Measurements from ENCODE around the gene VAV2. TPM values are rescaled to one million over a fixed set of nuclear protein-coding genes. Genes with fewer than 3 reads are reported as not detected.
"Not testable (repeated sequence)": the region's sequence is repeated elsewhere in the genome, so short reads cannot be mapped to it uniquely, and the experiment has no call there.

The VAV2 gene
- total RNA-seq, 2 experiments from 2014 or later = 11.0 to 27.8 TPM

- ChIA-PET CTCF (ENCODE audit: unreplicated experiment) (no interaction called here), POLR2A (no interaction called here)
- no TSS peak for BruUV-seq (replicated peaks)
- Histone ChIP-seq H3K79me2 (ENCODE audit: insufficient read depth, low read depth, low read length) (no peaks in the 10 kb centered on the region), H4K20me1 (ENCODE audit: insufficient read depth, low read length) (no peaks in the 10 kb centered on the region), H3K4me3 (ENCODE audit: low read depth, low read length, poor library complexity, severe bottlenecking) (no peak overlapping the region), H3K4me2 (ENCODE audit: low read length) (no peak overlapping the region), H3K36me3 (ENCODE audit: insufficient read depth, low read length) (no peaks in the 10 kb centered on the region), H2AFZ (ENCODE audit: low read length) (no peak overlapping the region), H3K4me1 (ENCODE audit: insufficient read depth, low read length, poor library complexity, severe bottlenecking) (peaks cover 16% of the 10 kb centered on the region), H3K9me2 (ENCODE audit: insufficient read depth, low read length) (no peaks in the 10 kb centered on the region), H3K9me3 (ENCODE audit: low read length) (no peaks in the 10 kb centered on the region), H3K27ac (ENCODE audit: low read depth, low read length, poor library complexity, severe bottlenecking) (no peak overlapping the region)
- intact Hi-C loops (cut with micrococcal nuclease; ENCODE audit: unreplicated experiment) = no loop called here
- no peak for TF ChIP-seq EZH2phosphoT487 (IDR thresholded peaks at IDR 0.05; ENCODE audit: borderline replicate concordance, low read depth, low read length)
- TF ChIP-seq CTCF (conservative IDR thresholded peaks at IDR 0.05; ENCODE audit: low read length) = no peak
- DNase-seq (ENCODE audit: low spot score) = no peak
These were observed 87.6 kb downstream of the VAV2 start for GRCh38 chr9:133904346-133905090.

- peak overlapping the region; percentile 19 for H3K4me3 ChIP-seq (ENCODE audit: low read depth, low read length, poor library complexity, severe bottlenecking)
- no peak overlapping the region for H3K27ac ChIP-seq (ENCODE audit: low read depth, low read length, poor library complexity, severe bottlenecking)
- no peak for DNase-seq (ENCODE audit: low spot score)
- no peak for TF ChIP-seq EZH2phosphoT487 (IDR thresholded peaks at IDR 0.05; ENCODE audit: borderline replicate concordance, low read depth, low read length)
- TF ChIP-seq CTCF (conservative IDR thresholded peaks at IDR 0.05; ENCODE audit: low read length) = no peak
- H3K4me2 ChIP-seq (ENCODE audit: low read length) = peak overlapping the region; percentile 54
- H4K20me1 ChIP-seq (ENCODE audit: insufficient read depth, low read length) = no peaks in the 10 kb centered on the region
- intact Hi-C loops (cut with micrococcal nuclease; ENCODE audit: unreplicated experiment) = no loop called here
- ChIA-PET POLR2A (interaction anchor here (0.7 kb wide), 1 partner anchor 77 kb away, joined by 3 read pairs; no protein-coding TSS in a partner anchor), CTCF (ENCODE audit: unreplicated experiment) (no interaction called here)
- no peaks in the 10 kb centered on the region for H3K9me3 ChIP-seq (ENCODE audit: low read length)
- no TSS peak for BruUV-seq (replicated peaks)
- H2AFZ ChIP-seq (ENCODE audit: low read length) = no peak overlapping the region
- peaks cover 16% of the 10 kb centered on the region for H3K4me1 ChIP-seq (ENCODE audit: insufficient read depth, low read length, poor library complexity, severe bottlenecking)
- no peaks in the 10 kb centered on the region for H3K9me2 ChIP-seq (ENCODE audit: insufficient read depth, low read length)
- no peaks in the 10 kb centered on the region for H3K79me2 ChIP-seq (ENCODE audit: insufficient read depth, low read depth, low read length)
- no peaks in the 10 kb centered on the region for H3K36me3 ChIP-seq (ENCODE audit: insufficient read depth, low read length)
These were observed 90.8 kb downstream of the VAV2 start for GRCh38 chr9:133901184-133901835.

- Histone ChIP-seq H2AFZ (ENCODE audit: low read length) (no peak overlapping the region), H3K4me3 (ENCODE audit: low read depth, low read length, poor library complexity, severe bottlenecking) (no peak overlapping the region), H3K9me2 (ENCODE audit: insufficient read depth, low read length) (no peaks in the 10 kb centered on the region), H4K20me1 (ENCODE audit: insufficient read depth, low read length) (no peaks in the 10 kb centered on the region), H3K36me3 (ENCODE audit: insufficient read depth, low read length) (no peaks in the 10 kb centered on the region), H3K27ac (ENCODE audit: low read depth, low read length, poor library complexity, severe bottlenecking) (no peak overlapping the region), H3K4me2 (ENCODE audit: low read length) (no peak overlapping the region), H3K9me3 (ENCODE audit: low read length) (no peaks in the 10 kb centered on the region), H3K79me2 (ENCODE audit: insufficient read depth, low read depth, low read length) (no peaks in the 10 kb centered on the region), H3K4me1 (ENCODE audit: insufficient read depth, low read length, poor library complexity, severe bottlenecking) (peaks cover 16% of the 10 kb centered on the region)
- intact Hi-C loops (cut with micrococcal nuclease; ENCODE audit: unreplicated experiment) = loop anchor here (5.0 kb wide), 1 partner anchor 95 kb away; the partner anchor contains the start of gene VAV2
- DNase-seq (ENCODE audit: low spot score) = no peak
- no peak for TF ChIP-seq CTCF (conservative IDR thresholded peaks at IDR 0.05; ENCODE audit: low read length)
- no peak for TF ChIP-seq EZH2phosphoT487 (IDR thresholded peaks at IDR 0.05; ENCODE audit: borderline replicate concordance, low read depth, low read length)
- no TSS peak for BruUV-seq (replicated peaks)
- ChIA-PET CTCF (ENCODE audit: unreplicated experiment) (no interaction called here), POLR2A (no interaction called here)
These were observed 94.4 kb downstream of the VAV2 start for GRCh38 chr9:133897675-133898074.

- POLR2A ChIA-PET; H2AFZ ChIP-seq (ENCODE audit: low read length); H3K79me2 ChIP-seq (ENCODE audit: insufficient read depth, low read depth, low read length); H4K20me1 ChIP-seq (ENCODE audit: insufficient read depth, low read length); BruUV-seq (replicated peaks); CTCF ChIA-PET (ENCODE audit: unreplicated experiment); H3K4me2 ChIP-seq (ENCODE audit: low read length); H3K27ac ChIP-seq (ENCODE audit: low read depth, low read length, poor library complexity, severe bottlenecking); H3K4me3 ChIP-seq (ENCODE audit: low read depth, low read length, poor library complexity, severe bottlenecking); H3K9me3 ChIP-seq (ENCODE audit: low read length); H3K36me3 ChIP-seq (ENCODE audit: insufficient read depth, low read length); DNase-seq (ENCODE audit: low spot score); H3K9me2 ChIP-seq (ENCODE audit: insufficient read depth, low read length): not testable (repeated sequence)
- intact Hi-C loops (cut with micrococcal nuclease; ENCODE audit: unreplicated experiment) = loop anchor here (5.0 kb wide), 1 partner anchor 96 kb away; the partner anchor contains the start of gene VAV2
- peaks cover 10% of the 10 kb centered on the region for H3K4me1 ChIP-seq (ENCODE audit: insufficient read depth, low read length, poor library complexity, severe bottlenecking)
These were observed 96.1 kb downstream of the VAV2 start for GRCh38 chr9:133896007-133896406.
